Motor neuron (in vitro differentiated cells): Measurements from ENCODE around the gene POLR2J3. TPM values are rescaled to one million over a fixed set of nuclear protein-coding genes. Genes with fewer than 3 reads are reported as not detected.
"Not testable (repeated sequence)": the region's sequence is repeated elsewhere in the genome, so short reads cannot be mapped to it uniquely, and the experiment has no call there.

Experiments
- ATAC-seq, 8 experiments: fragments of 200-7000 bp; cut with Tn5 transposase; replicated peaks in 6 of 8; 2 replicates each; pipeline ENCODE4 v1.8.0; 2021; ENCODE audit warnings: mild to moderate bottlenecking in 8 of 8, moderate library complexity in 8 of 8
- H3K27ac ChIP-seq, 2 donors: fragments of 250-450 bp; sonication (Bioruptor Pico); 2 replicates each; pipeline ENCODE4 v1.9.0; 2021; ENCODE audit warnings: antibody characterized with exemption in 2 of 2, mild to moderate bottlenecking in 2 of 2, moderate library complexity in 1 of 2
- H3K4me1 ChIP-seq, 2 donors: fragments of 250-450 bp; sonication (Bioruptor Pico); replicated peaks in 1 of 2; 2 replicates each; pipeline ENCODE4 v1.6.1; 2021; ENCODE audit warnings: antibody characterized with exemption in 2 of 2, mild to moderate bottlenecking in 2 of 2, moderate library complexity in 1 of 2
- H3K4me3 ChIP-seq, 5 donors: fragments of 250-450 bp; sonication (Bioruptor Pico); 2 replicates each; pipeline ENCODE4 v1.9.0; 2021; ENCODE audit warnings: antibody characterized with exemption in 5 of 5, mild to moderate bottlenecking in 5 of 5, moderate library complexity in 4 of 5
- WGBS, 10 experiments: fragments of 450-650 bp; shearing (Covaris generic); methylation state at CpG; one replicate each; pipeline ENCODE4 v1.0.0; 2022; 5-methylcytosine and 5-hydroxymethylcytosine counted together
- in situ Hi-C, 9 experiments: fragments of 400-800 bp; cut with MboI; loops; one replicate each; pipeline ENCODE4 v1.15.0; 2021; ENCODE audit warnings: low sequenced_read_pairs in 9 of 9, low pct_unique_long_range_greater_than_20kb in 2 of 9; ENCODE audit not compliant: unreplicated experiment in 9 of 9
- total RNA-seq, 8 experiments: library from RNA; unstranded; fragments of 300-600 nt; gene quantifications; 2 replicates each; pipeline versions ENCODE4 v1.2.3 to v1.2.4, GENCODE V29; 2022

Gene POLR2J3
- total RNA-seq, 8 experiments from 2014 or later: 6.5 to 111 (median 14.0) TPM

- WGBS, 10 experiments: no CpG with 5 or more reads among the region's 11 CpGs
- in situ Hi-C loops, ATAC-seq, H3K27ac ChIP-seq, H3K4me1 ChIP-seq, H3K4me3 ChIP-seq: not testable (repeated sequence)
Observed at GRCh38 chr7:102568620-102569019, 3.8 kb downstream of the POLR2J3 start.

DNA sequence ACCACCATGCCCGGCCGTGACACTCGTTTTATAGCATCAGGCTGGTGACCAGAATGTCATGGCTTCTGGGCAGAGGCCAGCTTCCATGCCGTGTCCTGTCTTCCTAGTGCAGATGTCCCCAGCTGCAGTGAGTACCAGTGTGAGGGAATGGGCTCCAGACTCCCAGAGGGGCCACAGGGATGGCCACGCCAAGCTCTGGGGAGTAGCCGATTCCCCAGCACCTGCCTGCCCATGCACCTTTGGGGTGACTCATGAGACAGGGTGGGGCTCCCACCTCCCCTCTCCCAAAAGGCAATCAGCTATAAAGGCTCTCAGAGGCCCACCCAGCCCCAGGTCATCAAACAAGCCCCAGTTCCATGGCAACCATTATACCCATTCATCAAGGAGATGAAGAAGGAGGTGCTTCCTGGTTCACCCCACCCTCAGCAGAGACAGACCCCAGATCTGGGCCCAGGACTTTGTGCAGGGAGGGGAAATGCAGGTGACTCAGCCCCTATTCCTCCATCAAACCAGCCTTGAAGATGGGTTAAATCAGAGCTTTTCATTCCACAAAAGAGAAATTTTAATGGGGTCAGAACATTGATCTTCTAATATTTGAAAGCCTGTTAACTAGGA, 21.5 kb downstream of the POLR2J3 start, which contains the start of gene SPDYE2:
Gene SPDYE2, plus strand, starts transcription at position 419 of the 615 bp plus-strand sequence. CDS start 2,030 bp downstream, outside the sequence.
- WGBS, 10 experiments: no CpG with 5 or more reads among the region's 6 CpGs
- H3K4me3 ChIP-seq, H3K4me1 ChIP-seq, in situ Hi-C loops, H3K27ac ChIP-seq: not testable (repeated sequence)
- peak in 2 of 8 experiments; percentile 14 to 21 for ATAC-seq

GRCh38 chr7:102546353-102546752, 26.0 kb downstream of the POLR2J3 start:
- no CpG with 5 or more reads among the region's 6 CpGs for WGBS, 10 experiments
- H3K4me1 ChIP-seq, H3K4me3 ChIP-seq, in situ Hi-C loops, H3K27ac ChIP-seq: not testable (repeated sequence)
- peak in 2 of 8 experiments; percentile 28 to 45 for ATAC-seq

DNA sequence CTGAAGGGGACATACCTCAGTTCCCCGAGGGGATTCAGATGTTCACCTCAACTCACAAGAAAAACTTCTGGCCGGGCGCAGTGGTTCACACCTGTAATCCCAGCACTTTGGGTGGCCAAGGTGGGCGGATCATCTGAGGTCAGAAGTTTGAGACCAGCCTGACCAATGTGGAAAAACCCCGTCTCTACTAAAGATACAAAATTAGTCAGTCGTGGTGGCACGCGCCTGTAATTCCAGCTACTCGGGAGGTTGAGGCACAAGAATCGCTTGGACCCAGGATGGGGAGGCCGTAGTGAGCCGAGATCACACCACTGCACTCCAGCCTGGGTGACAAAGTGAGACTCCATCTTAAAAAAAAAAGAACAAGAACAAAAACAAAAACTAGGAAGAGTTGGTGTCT, 27.1 kb downstream of the POLR2J3 start:
- ATAC-seq, H3K4me1 ChIP-seq, in situ Hi-C loops, H3K4me3 ChIP-seq, H3K27ac ChIP-seq: not testable (repeated sequence)
- WGBS, 10 experiments: no CpG with 5 or more reads among the region's 12 CpGs

- no CpG with 5 or more reads among the region's 1 CpG for WGBS, 10 experiments
- H3K4me3 ChIP-seq, H3K4me1 ChIP-seq, H3K27ac ChIP-seq, in situ Hi-C loops: not testable (repeated sequence)
- ATAC-seq: peak in 4 of 8 experiments; percentile 10 to 69 (median 36)
Observed at GRCh38 chr7:102544372-102544771, 28.0 kb downstream of the POLR2J3 start.

DNA sequence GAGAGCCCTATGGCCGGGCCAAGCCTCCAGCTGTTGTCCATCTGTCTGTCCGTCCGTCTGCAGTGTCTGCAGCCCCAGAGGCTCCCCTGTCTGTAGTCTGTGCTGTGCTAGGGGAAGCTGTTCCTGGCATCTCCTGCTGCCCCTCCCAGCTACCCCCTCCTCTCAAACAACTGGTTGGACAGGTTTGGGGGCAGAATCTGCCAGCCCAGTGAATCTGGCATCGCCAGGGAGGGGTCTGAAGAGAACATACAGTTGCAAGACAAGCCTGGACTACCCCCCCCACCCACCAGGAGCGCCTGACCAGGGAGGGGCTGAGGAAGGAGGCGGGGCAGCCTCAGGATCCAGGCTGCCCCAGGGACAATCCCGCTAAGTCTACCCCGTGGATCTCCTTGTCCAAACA, 28.8 kb downstream of the POLR2J3 start, which contains the start of gene UPK3BL2:
Gene UPK3BL2, minus strand, starts transcription at position 101 of the 400 bp plus-strand sequence. Its CDS starts 60 bp downstream, at position 41.
- H3K27ac ChIP-seq, H3K4me3 ChIP-seq, H3K4me1 ChIP-seq, in situ Hi-C loops: not testable (repeated sequence)
- WGBS, 10 experiments: no CpG with 5 or more reads among the region's 8 CpGs
- peak in 3 of 8 experiments; percentile 8 to 36 (median 32) for ATAC-seq

DNA sequence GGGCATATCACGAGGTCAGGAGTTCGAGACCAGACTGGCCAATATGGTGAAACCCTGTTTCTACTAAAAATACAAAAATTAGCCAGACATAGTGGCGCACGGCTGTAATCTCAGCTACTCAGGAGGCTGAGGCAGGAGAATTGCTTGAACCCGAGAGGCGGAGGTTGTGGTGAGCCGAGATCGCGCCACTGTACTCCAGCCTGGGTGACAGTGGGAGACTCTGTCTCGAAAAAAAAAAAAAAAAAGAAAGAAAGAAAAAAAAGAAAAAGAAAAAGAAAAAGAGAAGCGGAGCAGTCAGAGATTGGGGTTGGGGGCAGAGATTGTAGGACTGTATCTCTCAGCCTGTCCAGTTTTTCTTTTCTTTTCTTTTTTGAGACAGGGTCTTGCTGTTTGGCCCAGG, 29.6 kb downstream of the POLR2J3 start:
- no CpG with 5 or more reads among the region's 11 CpGs for WGBS, 10 experiments
- ATAC-seq: not testable (repeated sequence)

GRCh38 chr7:102542083-102542482, 30.3 kb downstream of the POLR2J3 start:
- in situ Hi-C loops, H3K4me1 ChIP-seq, H3K4me3 ChIP-seq, H3K27ac ChIP-seq: not testable (repeated sequence)
- ATAC-seq: peak in 2 of 8 experiments; percentile 3 to 10
- no CpG with 5 or more reads among the region's 8 CpGs for WGBS, 10 experiments

More for the DNA sequence above, 29.6 kb downstream of the POLR2J3 start:
- H3K4me1 ChIP-seq, H3K27ac ChIP-seq, in situ Hi-C loops, H3K4me3 ChIP-seq: not testable (repeated sequence)

GRCh38 chr7:102540604-102541003, 31.8 kb downstream of the POLR2J3 start:
- H3K4me3 ChIP-seq, H3K4me1 ChIP-seq, ATAC-seq, in situ Hi-C loops, H3K27ac ChIP-seq: not testable (repeated sequence)
- 88% methylated on average over 3 of the region's 6 CpGs; no CpG with 5 or more reads in 9 of the 10 experiments for WGBS, 10 experiments

DNA sequence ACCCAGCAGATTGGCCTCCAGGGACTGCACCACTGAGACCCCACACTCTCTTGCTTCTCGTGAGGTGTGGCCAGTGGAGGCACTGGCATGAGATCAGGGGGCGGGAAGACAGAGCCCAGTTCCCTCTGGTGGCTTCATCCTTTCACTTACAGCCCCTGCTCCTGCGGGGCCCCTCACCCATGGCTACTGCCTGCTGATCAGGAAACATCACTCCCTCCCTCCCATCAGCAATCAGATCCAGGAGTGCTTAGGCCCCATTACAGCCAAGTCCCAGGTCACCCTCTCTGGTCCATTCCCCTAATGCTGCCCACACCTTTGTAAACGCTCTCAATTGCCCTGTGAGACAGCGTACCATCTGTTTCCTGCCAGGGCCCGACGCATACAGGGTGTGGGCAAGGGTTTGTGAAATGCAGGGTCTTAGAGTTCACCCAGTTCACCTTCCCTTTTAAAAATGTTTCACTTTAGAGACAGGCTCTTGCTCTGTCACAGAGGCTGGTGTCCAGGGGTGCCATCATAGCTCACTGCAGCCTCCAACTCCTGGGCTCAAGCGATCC, 37.2 kb downstream of the POLR2J3 start:
- H3K27ac ChIP-seq, H3K4me1 ChIP-seq, H3K4me3 ChIP-seq, in situ Hi-C loops: not testable (repeated sequence)
- ATAC-seq: peak in 1 of 8 experiments; percentile 7
- no CpG with 5 or more reads among the region's 8 CpGs for WGBS, 10 experiments

GRCh38 chr7:102532127-102532526, 40.3 kb downstream of the POLR2J3 start:
- in situ Hi-C loops, H3K4me1 ChIP-seq, H3K4me3 ChIP-seq, H3K27ac ChIP-seq: not testable (repeated sequence)
- WGBS, 10 experiments: no CpG with 5 or more reads among the region's 2 CpGs
- peak in 2 of 8 experiments; percentile 8 to 10 for ATAC-seq

GRCh38 chr7:102531583-102531982, 40.8 kb downstream of the POLR2J3 start:
- H3K4me3 ChIP-seq, H3K27ac ChIP-seq, H3K4me1 ChIP-seq, ATAC-seq, in situ Hi-C loops: not testable (repeated sequence)
- no CpG with 5 or more reads among the region's 7 CpGs for WGBS, 10 experiments

- in situ Hi-C loops, H3K4me1 ChIP-seq, H3K27ac ChIP-seq, H3K4me3 ChIP-seq: not testable (repeated sequence)
- peak in 2 of 8 experiments; percentile 5 to 6 for ATAC-seq
- no CpG with 5 or more reads among the region's 13 CpGs for WGBS, 10 experiments
Observed at GRCh38 chr7:102527822-102528793, 44.3 kb downstream of the POLR2J3 start.
